Adrenal gland (tissue), 12 donors: Measurements from ENCODE around the gene WSCD2. TPM values are rescaled to one million over a fixed set of nuclear protein-coding genes. Genes with fewer than 3 reads are reported as not detected.

Experiments used
- DNase-seq, 7 donors: peaks; one replicate each; pipeline ENCODE4 v3.0.0-alpha.2; 2019 to 2020
- H3K27ac ChIP-seq, 5 donors: fragments of 200-600 bp; sonication (generic) in 4 of 5; 1 replicate in 3 of 5; 2 replicates in 2 of 5; pipeline versions ENCODE4 v1.5.1 to v1.8.0; 2016 to 2020; ENCODE audit warnings: mild to moderate bottlenecking in 1 of 5
- H3K27me3 ChIP-seq: fragments of 200-600 bp; 2 replicates; pipeline ENCODE4 v1.8.0; 2021
- H3K36me3 ChIP-seq, 2 donors: fragments of 200-600 bp; replicated peaks in 1 of 2; 1 replicate in 1 of 2; 2 replicates in 1 of 2; pipeline versions ENCODE4 v1.5.1 to v1.8.0; 2018 to 2022
- H3K4me1 ChIP-seq, 2 donors: fragments of 200-600 bp; replicated peaks in 1 of 2; 1 replicate in 1 of 2; 2 replicates in 1 of 2; pipeline versions ENCODE4 v1.5.1 to v1.8.0; 2018 to 2021
- H3K4me3 ChIP-seq, 4 donors: fragments of 200-600 bp; sonication (generic) in 3 of 4; one replicate each; pipeline ENCODE4 v1.5.1; 2016 to 2018
- H3K9me3 ChIP-seq, 3 donors: fragments of 200-600 bp; sonication (generic) in 1 of 3; replicated peaks in 1 of 3; 1 replicate in 2 of 3; 2 replicates in 1 of 3; pipeline versions ENCODE4 v1.5.1 to v1.8.0; 2016 to 2021
- CTCF ChIP-seq, 6 experiments: fragments of 450-650 bp in 4 of 6; fragments of 200-600 bp in 2 of 6; sonication (generic) in 1 of 6; IDR thresholded peaks; 1 replicate in 5 of 6; 2 replicates in 1 of 6; pipeline versions ENCODE4 v1.5.1 to v1.8.0; 2016 to 2021; ENCODE audit warnings: antibody characterized with exemption in 6 of 6, mild to moderate bottlenecking in 2 of 6, moderate library complexity in 1 of 6
- POLR2A ChIP-seq, 2 donors: fragments of 450-650 bp; IDR thresholded peaks; one replicate each; pipeline ENCODE4 v1.6.1; 2017; ENCODE audit warnings: antibody characterized with exemption in 2 of 2, mild to moderate bottlenecking in 2 of 2, moderate library complexity in 1 of 2
- WGBS, 4 donors: extraction: QIAGEN DNeasy Blood & Tissue Kit in 2 of 4; methylation state at CpG; one replicate each; pipeline versions ENCODE4 v1.1.5 to v1.1.7; 2013 to 2017; 5-methylcytosine and 5-hydroxymethylcytosine counted together
- intact Hi-C, 2 donors: fragments of 100-400 bp; cut with DNase I; formaldehyde crosslinking; loops; one replicate each; pipeline versions ENCODE4 v1.14.1 to v1.15.0; 2022 to 2023
- polyA plus RNA-seq, 3 donors: library from polyadenylated mRNA; stranded (reverse); fragments of 200-250 nt in 2 of 3; fragments of 350-450 nt in 1 of 3; fragmentation: Illumina TruSeq in 1 of 3; extraction: RNeasy Lipid Tissue Mini Kit (QIAGEN cat#74804) in 1 of 3; gene quantifications; one replicate each; pipeline ENCODE4 v1.2.3, GENCODE V29; 2013 to 2014
- total RNA-seq, 9 donors: library from RNA; depleted of rRNA in 4 of 9; stranded (reverse); fragments of >200 nt in 4 of 9; fragments of 120-200 nt in 1 of 9; fragmentation: NEBNext Ultra II Directional in 1 of 9; extraction: Animal tissue kit (Norgen Biotek cat#: 25700) in 1 of 9; gene quantifications; one replicate each; pipeline versions ENCODE4 v1.1.0 to v1.2.4, GENCODE V29; 2013 to 2023
- donor health status: healthy with polysubstance abuse.
- donor health status: Bipolar disorder and iron deficiency.
- donor health status: DM: yes; HTN: yes; CAD: no.
- donor health status: DM: no; HTN: no; CAD: no.
- donor health status: DM: no; HTN: no; CAD: no.
- donor health status: DM: yes; HTN: yes; CAD: no.

The WSCD2 gene
- total and polyA plus RNA-seq, 12 donors: 0.18 to 2.9 (median 0.69) TPM

- Histone ChIP-seq H3K4me3 (peak overlapping the region in 1 of 4 donors; percentile 59), H3K36me3 (no peaks in the 10 kb centered on the region), H3K27me3 (peaks cover 38% of the 10 kb centered on the region), H3K27ac (no peak overlapping the region), H3K9me3 (no peaks in the 10 kb centered on the region), H3K4me1 (no peaks in the 10 kb centered on the region)
- intact Hi-C loops: no loop called here
- TF ChIP-seq CTCF (IDR thresholded peaks at IDR 0.05) (no peak), POLR2A (IDR thresholded peaks at IDR 0.05) (no peak)
- DNase-seq: no peak
- 65 to 73% (median 68%) methylated on average over 10 of the region's 10 CpGs for WGBS, 4 donors
Measured at GRCh38 chr12:108128221-108129016, 669 bp upstream of the WSCD2 start.

- Histone ChIP-seq H3K4me1 (no peaks in the 10 kb centered on the region), H3K27me3 (peaks cover 33% of the 10 kb centered on the region), H3K36me3 (no peaks in the 10 kb centered on the region), H3K27ac (no peak overlapping the region), H3K9me3 (no peaks in the 10 kb centered on the region), H3K4me3 (no peak overlapping the region)
- TF ChIP-seq CTCF (IDR thresholded peaks at IDR 0.05) (no peak), POLR2A (IDR thresholded peaks at IDR 0.05) (no peak)
- 77 to 94% (median 83%) methylated on average over 3 of the region's 3 CpGs for WGBS, 4 donors
- no peak for DNase-seq
- intact Hi-C loops: no loop called here
Measured at GRCh38 chr12:108131035-108131434, 1.9 kb downstream of the WSCD2 start.

- no peaks in the 10 kb centered on the region for H3K36me3 ChIP-seq
- intact Hi-C loops: no loop called here
- H3K9me3 ChIP-seq: no peaks in the 10 kb centered on the region
- no peaks in the 10 kb centered on the region for H3K4me1 ChIP-seq
- H3K27me3 ChIP-seq: peaks cover 30% of the 10 kb centered on the region
- no peak overlapping the region for H3K4me3 ChIP-seq
- H3K27ac ChIP-seq: no peak overlapping the region
- 57 to 74% (median 63%) methylated on average over 6 of the region's 6 CpGs for WGBS, 4 donors
- no peak for DNase-seq
- TF ChIP-seq CTCF (IDR thresholded peaks at IDR 0.05) (no peak), POLR2A (IDR thresholded peaks at IDR 0.05) (no peak)
Measured at GRCh38 chr12:108131657-108132126, 2.6 kb downstream of the WSCD2 start.

- no peak for DNase-seq
- no peak overlapping the region for H3K27ac ChIP-seq
- TF ChIP-seq POLR2A (IDR thresholded peaks at IDR 0.05): no peak
- no peak for TF ChIP-seq CTCF (IDR thresholded peaks at IDR 0.05)
- H3K4me3 ChIP-seq: no peak overlapping the region
- H3K36me3 ChIP-seq: no peaks in the 10 kb centered on the region
- no peaks in the 10 kb centered on the region for H3K9me3 ChIP-seq
- intact Hi-C loops: no loop called here
- no peaks in the 10 kb centered on the region for H3K4me1 ChIP-seq
- H3K27me3 ChIP-seq: peaks cover 14% of the 10 kb centered on the region
- WGBS, 4 donors: 38 to 68% (median 56%) methylated on average over 7 of the region's 7 CpGs
Measured at GRCh38 chr12:108133482-108133881, 4.4 kb downstream of the WSCD2 start.
